HG02763 (cell line): ENCODE results near the gene PDE9A.
"Not testable (repeated sequence)": the region's sequence is repeated elsewhere in the genome, so short reads cannot be mapped to it uniquely, and the experiment has no call there.

Source experiments
- ATAC-seq: cut with Tn5 transposase; IDR thresholded peaks from one replicate; pipeline ENCODE4 v1.9.1; 2021; ENCODE audit warnings: mild to moderate bottlenecking, moderate library complexity; ENCODE audit not compliant: unreplicated experiment

The PDE9A gene

DNA sequence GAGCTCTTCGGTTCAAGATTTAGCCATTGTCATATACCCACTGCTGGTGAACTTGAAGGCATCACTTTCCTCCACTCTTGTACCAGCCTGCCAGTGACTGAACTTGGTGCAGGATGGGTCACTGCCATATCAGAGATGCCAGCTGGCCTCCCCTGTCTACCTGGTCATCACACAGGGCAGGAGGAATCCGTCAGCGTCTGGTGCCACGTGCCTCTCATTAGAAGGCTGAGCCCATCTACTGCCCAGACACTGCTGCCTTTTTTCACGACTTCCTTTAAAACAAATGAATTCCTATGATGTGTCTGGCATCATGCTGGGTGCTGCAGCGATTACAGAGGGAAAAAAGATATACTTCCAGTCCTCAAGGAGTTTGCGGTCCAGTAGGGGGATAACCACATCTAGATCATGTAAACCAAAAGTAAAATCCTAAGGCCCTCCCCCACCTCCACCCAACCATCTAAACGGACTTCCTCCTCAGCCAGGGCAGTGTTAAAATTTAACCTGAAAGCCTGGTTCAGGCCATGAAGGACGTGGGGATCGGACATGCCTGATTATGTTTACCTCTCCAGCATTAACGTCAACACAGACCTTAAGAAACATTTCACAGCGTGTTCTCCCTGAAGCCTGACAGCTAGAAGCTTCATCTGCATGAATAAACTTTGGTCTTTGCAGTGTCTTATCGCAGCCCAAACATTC, 29.2 kb upstream of the PDE9A start:
- no peak for ATAC-seq

DNA sequence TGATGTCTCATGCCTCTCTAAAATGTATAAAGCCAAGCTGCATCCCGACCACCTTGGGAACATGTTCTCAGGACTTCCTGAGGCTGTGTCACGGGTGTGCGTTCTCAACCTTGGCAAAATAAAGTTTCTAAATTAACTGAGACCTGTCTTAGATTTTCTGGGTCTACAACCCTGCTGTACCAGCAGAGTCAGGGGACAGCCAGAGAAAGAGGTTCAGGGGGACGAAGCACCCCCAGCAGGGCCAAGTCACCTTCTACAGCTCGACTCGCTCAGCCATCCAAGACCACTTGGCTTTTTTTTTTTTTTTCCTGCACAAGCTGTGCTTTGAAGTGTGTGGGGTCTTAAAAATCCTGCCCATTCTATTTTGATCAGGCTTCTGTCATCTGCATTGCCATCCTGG, 28.5 kb upstream of the PDE9A start:
- ATAC-seq = no peak

DNA sequence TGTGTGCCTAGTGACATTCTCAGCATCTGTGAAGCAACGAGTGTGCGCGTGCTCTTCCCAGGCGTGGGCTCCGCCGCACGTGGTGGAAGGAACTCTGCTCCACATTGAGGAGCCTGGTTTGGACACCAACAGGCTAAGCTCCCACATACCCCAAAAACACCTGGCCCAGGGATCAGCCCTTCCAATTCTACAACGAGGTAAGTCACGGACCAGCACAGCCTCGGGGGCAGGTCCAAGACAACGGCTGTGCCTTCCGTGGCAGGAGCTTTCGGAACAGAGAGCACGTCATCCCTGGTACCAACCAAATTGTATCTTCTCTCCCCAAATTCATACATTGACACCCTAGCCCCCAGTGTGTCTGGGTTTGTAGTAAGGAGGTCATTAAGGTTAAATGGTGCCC, 27.2 kb upstream of the PDE9A start:
- ATAC-seq = no peak

DNA sequence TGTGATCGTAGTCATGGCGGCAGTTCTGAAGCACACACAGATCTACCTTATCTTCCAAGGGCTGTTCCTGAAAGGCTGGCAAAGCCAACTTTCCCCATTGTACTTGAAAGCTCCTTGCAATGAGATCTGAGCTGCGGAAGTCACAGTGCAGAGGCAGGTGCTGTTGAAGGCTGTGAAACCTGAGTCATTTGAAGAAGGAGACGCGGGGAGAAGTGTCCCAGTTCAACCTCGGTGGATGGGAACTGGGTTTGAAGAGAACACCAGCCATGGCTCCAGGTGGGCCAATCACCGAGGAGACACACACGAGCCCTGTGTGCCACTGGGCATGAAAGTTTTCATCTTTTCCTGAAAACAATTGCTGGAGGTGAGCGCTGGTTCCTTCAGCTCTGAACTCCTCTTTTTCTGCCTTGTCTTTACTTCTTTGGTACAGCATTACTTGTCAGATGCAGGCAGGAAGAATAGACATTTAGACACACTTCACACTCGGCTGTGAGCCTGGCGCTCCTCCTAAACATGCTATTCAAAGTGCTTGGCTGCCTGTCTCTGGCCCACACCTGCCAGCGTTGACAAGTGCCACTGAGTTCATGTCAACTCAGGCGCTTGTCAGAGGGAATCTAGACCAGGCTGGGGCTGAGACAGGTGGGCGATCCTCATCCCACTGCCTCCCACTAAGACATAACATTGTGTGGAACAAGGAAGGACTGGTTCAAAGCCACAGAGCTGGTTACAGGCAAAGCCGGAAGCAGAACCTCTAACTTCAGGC, 25.7 kb upstream of the PDE9A start:
- ATAC-seq = no peak

DNA sequence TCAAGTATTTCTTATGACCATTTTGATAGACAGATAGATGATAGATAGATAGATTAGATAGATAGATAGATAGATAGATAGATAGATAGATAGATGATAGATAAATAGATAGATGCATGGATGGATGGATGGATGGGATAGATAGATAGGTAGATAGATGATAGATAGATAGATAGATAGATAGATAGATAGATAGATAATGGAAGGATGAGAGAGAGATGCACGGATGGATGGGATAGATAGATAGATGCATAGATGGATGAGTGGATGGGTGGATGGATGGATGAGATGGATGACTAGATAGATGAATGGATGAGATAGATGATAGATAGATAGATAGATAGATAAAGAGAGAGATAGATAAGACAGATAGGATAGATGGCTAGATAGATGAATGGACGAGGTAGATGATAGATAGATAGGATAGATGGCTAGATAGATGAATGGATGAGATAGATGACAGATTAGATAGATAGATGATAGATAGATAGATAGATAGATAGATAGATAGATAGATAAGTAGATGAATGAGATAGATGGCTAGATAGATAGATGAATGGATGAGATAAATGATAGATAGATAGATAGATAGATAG, 24.9 kb upstream of the PDE9A start:
- ATAC-seq = not testable (repeated sequence)

DNA sequence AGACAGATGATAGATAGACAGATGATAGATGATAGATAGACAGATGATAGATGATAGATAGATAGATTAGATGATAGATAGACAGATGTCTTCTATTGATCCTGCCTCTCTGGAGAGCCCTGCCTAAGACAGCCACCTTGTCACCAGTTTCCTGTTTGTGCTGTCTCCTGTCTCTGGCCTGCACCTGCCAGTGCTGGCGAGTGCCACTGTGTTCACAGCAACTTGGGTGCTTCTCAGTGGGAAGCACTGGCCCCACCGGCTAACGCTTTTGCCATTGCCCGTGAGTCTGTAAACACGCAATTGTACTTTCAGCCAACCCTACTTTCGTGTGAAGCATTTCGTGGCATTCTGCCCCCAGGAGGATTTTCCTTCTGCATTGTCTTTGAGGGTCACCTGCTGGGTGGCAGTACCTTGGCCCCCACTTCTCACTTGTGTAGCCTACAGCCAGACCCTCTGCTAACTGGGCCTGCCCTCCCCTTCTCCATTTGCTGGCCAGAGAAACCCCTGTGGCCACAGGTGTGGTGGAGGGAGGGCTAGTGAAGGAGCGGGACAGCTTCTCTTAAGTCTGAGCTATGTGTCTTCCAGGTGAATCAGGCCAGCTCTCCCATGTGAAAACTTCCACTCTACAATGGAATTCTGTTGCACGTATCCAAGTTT, 23.4 kb upstream of the PDE9A start:
- no peak for ATAC-seq

DNA sequence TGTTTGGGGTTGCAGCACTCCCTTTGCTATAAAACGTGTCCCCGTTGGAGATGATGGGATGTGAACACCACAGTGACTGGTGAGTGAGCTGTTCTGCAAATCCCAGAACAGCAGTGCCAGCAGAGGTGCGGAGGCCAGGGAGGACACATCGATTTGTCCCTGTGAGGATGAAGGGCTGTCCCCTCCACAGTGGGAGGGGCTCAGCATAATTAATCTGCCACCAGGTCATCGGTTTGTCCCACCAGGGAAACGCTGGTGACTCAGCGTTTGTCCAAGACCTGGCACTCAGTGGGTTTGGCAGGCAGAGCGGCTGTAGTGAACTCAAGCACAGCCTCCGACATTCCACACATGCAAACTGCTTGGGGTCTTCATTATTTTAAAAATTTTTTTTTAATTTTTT, 22.8 kb upstream of the PDE9A start:
- no peak for ATAC-seq

DNA sequence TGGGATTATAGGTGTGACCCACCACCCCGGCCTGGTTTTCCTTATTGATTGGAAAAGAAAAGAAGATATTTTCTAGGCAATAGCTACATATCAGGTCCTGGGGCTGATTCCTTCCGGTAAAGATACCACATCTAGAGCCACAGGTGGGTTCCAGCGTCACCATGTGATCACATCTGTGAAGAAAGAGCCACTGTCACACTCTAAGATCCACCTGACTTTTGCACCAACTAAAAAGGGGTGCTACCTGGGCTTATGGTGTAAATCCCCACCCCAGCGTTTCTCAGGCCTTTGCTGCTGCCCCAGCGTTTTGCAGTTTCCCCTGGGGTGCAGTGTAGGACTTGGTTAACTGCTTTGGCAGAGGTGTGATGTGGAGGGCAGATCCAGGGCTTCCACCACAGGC, 22.3 kb upstream of the PDE9A start:
- no peak for ATAC-seq

DNA sequence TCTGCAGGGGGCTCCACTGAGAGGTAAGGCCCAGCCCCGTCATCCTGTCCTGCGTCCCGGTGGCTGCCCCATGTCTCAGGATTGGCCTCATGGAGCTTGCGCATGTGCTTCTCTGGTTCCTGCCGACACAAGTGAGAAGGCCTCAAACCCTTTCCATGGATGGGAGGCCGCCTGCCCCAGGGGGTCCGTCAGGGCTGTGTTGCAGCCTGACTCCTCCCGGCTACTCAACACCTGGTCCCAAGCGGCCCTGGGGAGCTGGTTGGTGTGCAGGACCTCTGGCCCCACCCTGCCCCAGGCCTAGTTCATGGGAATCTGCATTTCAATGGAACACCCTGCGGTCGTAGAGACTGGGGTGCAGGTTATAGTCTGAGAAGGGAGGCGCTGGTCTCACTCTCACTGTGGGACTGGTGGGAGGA, 21.1 kb upstream of the PDE9A start:
- no peak for ATAC-seq

DNA sequence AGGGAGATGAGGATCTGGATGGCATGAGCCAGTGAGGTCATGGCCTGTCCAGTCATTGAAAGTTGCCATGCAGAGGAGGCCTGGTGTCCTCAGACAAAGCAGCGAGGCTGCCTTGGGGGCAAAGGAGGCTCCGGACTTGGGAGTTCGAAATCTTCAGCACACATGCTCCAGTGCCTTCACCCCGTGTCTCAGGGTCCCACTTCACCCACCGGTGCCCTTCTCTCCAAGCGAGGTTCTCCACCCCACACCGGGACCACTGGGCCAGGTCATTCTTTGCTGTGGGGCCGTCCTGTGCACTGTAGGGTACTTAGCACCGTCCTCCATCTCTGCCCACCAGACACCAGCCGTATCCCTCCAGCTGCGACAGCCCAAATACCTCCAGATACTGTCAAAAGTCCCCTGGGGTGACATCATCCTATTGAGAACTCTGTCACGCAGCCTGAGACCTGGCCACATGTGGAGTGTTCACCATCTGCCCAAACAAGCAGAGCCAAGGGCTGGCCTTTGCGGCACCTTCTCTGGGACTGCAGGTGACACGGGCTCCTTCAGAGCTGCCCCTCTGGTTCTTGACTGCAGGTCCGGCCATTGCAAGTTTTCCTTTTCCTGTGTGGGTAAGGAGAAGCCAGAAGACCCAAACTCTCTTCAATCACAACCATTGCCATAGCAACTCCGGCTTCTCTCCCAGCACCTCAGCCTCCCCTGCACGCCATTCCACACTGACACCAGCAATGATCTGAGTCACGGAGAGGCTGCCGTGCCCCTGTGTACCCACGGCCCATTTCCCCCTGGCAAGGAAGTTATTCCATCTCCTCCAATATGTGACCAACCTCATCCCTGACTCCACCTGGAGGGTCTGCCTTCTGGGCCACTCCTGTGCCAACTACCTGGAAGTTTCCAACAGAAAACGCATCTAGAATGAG, 20.4 kb upstream of the PDE9A start:
- ATAC-seq = no peak

DNA sequence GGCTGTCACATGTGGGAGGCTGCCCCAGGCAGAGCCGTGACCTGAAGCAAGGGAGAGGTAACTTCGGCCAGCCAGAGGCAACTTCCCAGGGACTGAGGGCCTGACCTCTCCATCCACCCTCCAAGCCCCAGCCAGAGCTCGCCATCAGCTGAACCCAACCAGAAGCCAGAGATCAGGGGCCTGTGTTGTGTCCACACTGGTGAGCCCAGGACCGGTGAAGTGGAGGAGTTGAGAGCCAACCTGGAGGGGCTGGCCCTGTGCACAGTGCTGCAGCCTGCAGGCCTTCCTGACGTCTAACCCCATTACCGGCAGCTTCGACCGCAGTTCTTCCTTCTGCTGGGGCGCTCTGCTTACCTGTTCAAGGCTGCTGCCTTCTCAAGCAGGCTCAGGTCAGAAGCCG, 19.6 kb upstream of the PDE9A start:
- ATAC-seq = no peak

DNA sequence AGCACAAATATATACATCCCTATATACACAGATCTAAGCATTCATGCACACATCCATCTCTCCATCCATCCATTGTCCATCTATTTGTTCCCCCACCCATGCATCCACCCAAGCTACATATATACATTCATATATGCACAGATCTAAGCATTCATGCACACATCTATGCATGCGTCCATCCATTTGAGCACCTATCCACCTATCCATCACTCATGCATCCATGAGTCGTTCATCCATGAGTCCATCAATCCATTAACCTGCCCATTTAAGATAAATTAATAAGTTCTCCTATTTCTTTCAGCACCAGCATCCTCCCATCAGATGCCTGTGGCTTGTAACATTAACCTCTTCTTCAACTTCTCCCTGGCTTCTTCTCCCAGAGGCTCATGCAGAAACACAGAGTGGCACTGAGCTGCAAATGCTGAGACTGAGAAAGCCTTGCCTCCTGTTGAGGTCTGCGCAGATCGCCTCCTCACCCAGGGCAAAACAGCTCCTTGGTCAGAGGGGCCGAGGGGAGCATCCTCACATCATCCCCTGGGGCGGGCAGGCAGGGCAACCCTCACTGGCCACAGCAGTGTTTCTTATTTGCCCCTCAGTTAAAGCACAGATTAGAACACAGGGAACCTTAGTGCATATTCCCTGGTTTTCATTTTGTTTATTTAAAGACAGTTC, 17.4 kb upstream of the PDE9A start:
- ATAC-seq = no peak

DNA sequence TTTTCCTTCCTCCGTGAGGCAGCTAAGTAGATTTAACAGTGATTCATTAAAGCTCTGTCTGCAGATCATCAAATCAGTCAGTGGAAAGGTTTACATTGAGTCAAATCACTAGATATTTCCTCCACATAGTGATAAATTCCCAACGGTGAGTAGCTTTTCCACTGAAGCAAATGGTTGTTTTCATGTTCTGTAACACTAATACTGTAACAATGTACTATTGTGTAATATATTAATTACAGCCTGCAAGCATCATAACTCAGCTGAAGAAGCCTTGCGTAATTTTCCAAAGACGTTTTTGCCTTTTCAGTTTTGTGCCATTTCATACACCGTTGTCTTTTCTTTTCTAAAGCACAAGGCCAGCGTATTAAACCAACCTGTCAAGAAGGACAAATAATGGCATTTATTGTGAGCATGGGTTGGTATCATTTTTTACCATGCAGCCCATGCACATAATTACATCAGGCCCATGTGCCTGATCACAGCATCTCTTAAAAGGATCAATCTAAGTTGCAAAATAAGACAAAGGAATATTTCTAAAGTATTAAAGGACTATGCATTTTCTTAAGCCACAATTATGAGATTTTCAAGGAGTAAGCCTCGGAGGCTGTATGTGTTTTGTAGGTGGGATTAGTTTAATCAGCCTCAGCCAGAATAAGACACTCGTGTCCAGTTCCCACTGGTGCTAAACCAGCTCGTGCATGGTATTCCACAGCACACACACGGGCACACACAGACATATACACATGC, 16.7 kb upstream of the PDE9A start:
- ATAC-seq = no peak

DNA sequence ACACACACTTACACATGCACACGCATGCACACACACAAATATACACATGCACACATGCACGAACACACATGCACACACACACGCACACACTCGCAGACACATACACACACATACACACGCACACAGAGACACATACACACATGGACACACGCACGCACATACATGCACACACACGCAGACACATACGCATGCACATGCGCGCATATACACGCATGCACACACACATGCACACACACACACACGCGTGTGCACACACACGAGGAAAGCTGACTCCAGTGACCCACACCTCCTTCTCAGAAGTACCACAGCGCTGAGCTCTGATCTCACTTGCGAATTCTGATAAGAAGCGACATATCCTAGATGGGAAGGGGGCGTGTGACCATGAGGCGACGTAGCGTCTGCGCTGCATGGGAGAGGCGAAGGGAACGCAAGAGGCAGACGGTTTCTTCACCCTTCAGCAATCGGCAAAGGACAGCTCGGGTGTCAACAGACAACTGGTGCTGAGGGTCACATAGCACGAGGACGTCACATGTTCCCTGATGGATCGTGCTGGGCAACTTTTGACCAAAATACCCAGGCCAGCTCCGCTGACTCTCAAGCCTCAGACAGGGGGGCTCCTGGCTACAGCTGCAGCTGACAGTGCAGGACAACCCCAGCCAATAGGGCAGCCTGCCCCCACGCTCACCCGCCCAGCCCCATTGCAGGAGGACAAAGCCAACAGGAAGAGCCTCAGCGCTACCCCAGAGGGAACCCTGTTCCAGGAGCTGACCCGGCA, 16.0 kb upstream of the PDE9A start:
- no peak for ATAC-seq

DNA sequence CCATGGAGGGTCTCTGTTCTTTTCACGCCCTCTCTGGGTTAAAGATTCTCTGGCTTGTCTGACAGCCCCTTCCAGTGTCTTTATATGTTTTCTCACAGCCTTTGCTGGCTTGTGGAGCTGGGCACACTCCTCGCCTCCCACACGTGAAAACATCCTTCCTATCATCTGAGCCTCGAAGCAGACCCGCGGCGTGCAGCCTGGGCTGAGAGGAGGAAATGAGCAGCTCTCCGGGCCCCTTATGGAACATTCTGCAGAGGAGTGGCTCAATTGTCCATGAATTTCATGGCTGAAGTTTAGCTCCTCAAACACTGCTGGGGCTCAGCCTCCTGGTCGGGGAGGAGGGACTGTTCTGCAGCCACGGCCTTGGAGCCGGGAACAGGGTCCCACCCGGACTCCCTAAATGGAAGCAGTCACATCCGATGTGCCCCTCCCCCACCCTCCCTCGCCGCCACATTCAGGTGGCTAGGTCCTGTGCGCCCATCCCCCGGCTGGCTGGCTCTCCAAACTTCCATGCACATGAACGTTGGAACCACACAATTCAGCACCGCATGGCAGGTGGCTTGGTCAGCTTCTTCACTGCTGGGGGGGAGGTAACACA, 15.1 kb upstream of the PDE9A start:
- ATAC-seq = no peak

DNA sequence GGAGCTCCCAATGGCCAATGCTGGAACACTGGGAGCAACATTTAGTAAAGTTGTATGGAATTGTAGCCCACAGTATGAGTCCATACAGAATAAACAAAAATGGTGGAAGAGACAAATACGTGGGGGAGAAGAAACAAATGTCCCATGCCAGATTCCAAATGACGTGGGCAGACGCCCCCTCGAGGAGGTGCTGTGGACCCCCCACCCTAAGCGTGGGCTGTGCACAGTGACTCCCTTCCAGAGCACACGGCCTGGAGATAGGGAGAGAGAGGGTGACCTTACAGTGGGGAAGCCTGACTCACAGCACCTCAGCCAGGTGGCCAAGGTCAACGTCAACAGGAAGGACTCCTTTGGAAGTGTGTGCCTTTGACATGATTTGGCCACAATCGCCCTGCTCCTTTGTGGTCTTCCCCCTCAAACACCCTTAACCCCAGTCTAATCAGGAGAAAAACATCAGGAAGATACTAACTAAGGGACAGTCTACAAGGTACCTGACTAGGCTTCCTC, 13.7 kb upstream of the PDE9A start:
- ATAC-seq = no peak

DNA sequence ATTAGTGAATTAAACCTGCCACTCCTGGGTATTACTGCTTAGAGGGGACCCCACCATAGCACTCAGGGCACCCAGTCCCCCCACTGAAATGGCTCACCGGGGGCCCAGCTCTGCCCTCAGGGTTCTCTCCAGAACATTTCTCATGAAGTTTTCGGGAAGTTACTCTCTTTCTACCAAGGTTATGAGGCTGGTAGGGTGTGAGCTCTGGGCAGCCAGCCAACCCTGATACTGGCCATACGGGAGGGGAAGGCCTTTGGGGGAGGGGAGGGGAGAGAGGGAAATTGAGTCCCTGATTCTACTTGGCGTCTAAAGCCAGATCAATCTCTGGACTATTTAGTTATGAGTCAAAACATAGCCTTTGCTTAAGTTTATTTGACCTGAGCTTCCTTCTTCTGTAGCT, 12.9 kb upstream of the PDE9A start:
- no peak for ATAC-seq
